GM12878 (cell line): ENCODE data around the gene NHSL1. TPM values are rescaled to one million over a fixed set of nuclear protein-coding genes. Genes with fewer than 3 reads are reported as not detected.

Experiments
- ATAC-seq: fragments of 200-7000 bp; cut with Tn5 transposase; 3 replicates; pipeline ENCODE4 v1.9.1; 2020; ENCODE audit warnings: mild to moderate bottlenecking, moderate library complexity
- BruUV-seq: library from RNA; stranded (reverse); fragments of 400-500 nt; replicated peaks from 2 replicates; lab custom pipeline; 2021; lab: Mats Ljungman, UMichigan
- CTCF ChIA-PET: fragments of 300-600 bp; sonication (Branson Sonifier 250); formaldehyde crosslinking; extraction: SDS; loops from one replicate; lab custom pipeline; 2021; ENCODE audit warnings: inconsistent platforms; lab: Yijun Ruan, JAX
- POLR2A ChIA-PET: fragments of 350-600 bp; formaldehyde crosslinking; extraction: SDS; loops from one replicate; lab custom pipeline; 2021; ENCODE audit warnings: inconsistent platforms; lab: Charles Lee
- RAD21 ChIA-PET: fragments of 300-600 bp; sonication (Branson Sonifier 250); formaldehyde crosslinking; loops from one replicate; lab custom pipeline; 2023; ENCODE audit warnings: antibody characterized with exemption; ENCODE audit not compliant: unreplicated experiment; lab: Charles Lee
- SMC1A ChIA-PET: fragments of 300-600 bp; sonication (Branson Sonifier 250); formaldehyde crosslinking; loops from one replicate; lab custom pipeline; 2023; ENCODE audit not compliant: unreplicated experiment, uncharacterized antibody; lab: Charles Lee
- DNase-seq: peaks from one replicate; pipeline ENCODE4 v3.0.0-alpha.2; 2011; ENCODE audit warnings: low read depth, low spot score
- FAIRE-seq: peaks from 3 replicates; lab custom pipeline; 2011; peaks lifted over from hg19 to GRCh38; lab: Jason Lieb, UNC
- H2AFZ ChIP-seq: 2 replicates; pipeline ENCODE4 v1.6.0; 2011; ENCODE audit warnings: low read depth, low read length, control low read depth; ENCODE audit not compliant: control insufficient read depth
- H3K27ac ChIP-seq: 2 replicates; pipeline ENCODE4 v1.5.1; 2011; ENCODE audit warnings: control low read depth; ENCODE audit not compliant: control insufficient read depth, insufficient read depth
- H3K27me3 ChIP-seq, 2 experiments: replicated peaks in 1 of 2; 2 replicates each; pipeline versions ENCODE4 v1.6.0 to v1.6.1; 2011; ENCODE audit warnings: low read length in 1 of 2; ENCODE audit not compliant: control insufficient read depth in 2 of 2, insufficient read depth in 2 of 2
- H3K36me3 ChIP-seq, 2 experiments: 2 replicates each; pipeline ENCODE4 v1.5.1; 2011; ENCODE audit warnings: low read length in 1 of 2; ENCODE audit not compliant: control insufficient read depth in 2 of 2, insufficient read depth in 2 of 2
- H3K4me1 ChIP-seq: 2 replicates; pipeline ENCODE4 v1.6.1; 2011; ENCODE audit warnings: mild to moderate bottlenecking, low read length, moderate library complexity, mixed read lengths; ENCODE audit not compliant: control insufficient read depth, insufficient read depth
- H3K4me2 ChIP-seq: 2 replicates; pipeline ENCODE4 v1.6.0; 2011; ENCODE audit warnings: control low read depth; ENCODE audit not compliant: control insufficient read depth, insufficient read depth
- H3K4me3 ChIP-seq: fragments of 200-600 bp; sonication (generic); 2 replicates; pipeline ENCODE4 v1.5.1; 2016
- H3K79me2 ChIP-seq: 2 replicates; pipeline ENCODE4 v1.6.0; 2011; ENCODE audit warnings: low read length; ENCODE audit not compliant: control insufficient read depth, insufficient read depth
- H3K9ac ChIP-seq: 2 replicates; pipeline ENCODE4 v1.8.0; 2011; ENCODE audit warnings: low read length, control low read depth, mixed read lengths; ENCODE audit not compliant: control insufficient read depth, insufficient read depth
- H3K9me3 ChIP-seq: replicated peaks from 3 replicates; pipeline ENCODE4 v1.5.1; 2011; ENCODE audit warnings: mild to moderate bottlenecking, low read length; ENCODE audit not compliant: control insufficient read depth, insufficient read depth
- H4K20me1 ChIP-seq: 2 replicates; pipeline ENCODE4 v1.6.0; 2011; ENCODE audit not compliant: control insufficient read depth, insufficient read depth
- CEBPZ ChIP-seq: fragments of 150-350 bp; IDR thresholded peaks from 2 replicates; pipeline ENCODE4 v1.6.1; 2016; ENCODE audit warnings: low read depth, low read length
- IRF3 ChIP-seq: fragments of 450-650 bp; IDR thresholded peaks from 2 replicates; pipeline ENCODE4 v1.6.1; 2014; ENCODE audit warnings: mild to moderate bottlenecking
- IRF5 ChIP-seq: fragments of 450-650 bp; IDR thresholded peaks from 2 replicates; pipeline ENCODE4 v1.6.1; 2017; ENCODE audit warnings: borderline replicate concordance
- MEF2B ChIP-seq: fragments of 450-650 bp; IDR thresholded peaks from 2 replicates; pipeline ENCODE4 v1.6.1; 2018; ENCODE audit warnings: mild to moderate bottlenecking, moderate library complexity; ENCODE audit not compliant: partially characterized antibody, poor library complexity, severe bottlenecking
- MTA2 ChIP-seq: fragments of 450-650 bp; IDR thresholded peaks from 2 replicates; pipeline ENCODE4 v1.6.1; 2016; ENCODE audit warnings: low read depth, mild to moderate bottlenecking, moderate library complexity
- MTA3 ChIP-seq: IDR thresholded peaks from 2 replicates; pipeline ENCODE4 v1.6.1; 2012; ENCODE audit warnings: low read length, inconsistent platforms, borderline replicate concordance
- RBBP5 ChIP-seq: fragments of 200-600 bp; sonication (generic); conservative IDR thresholded peaks from 2 replicates; pipeline ENCODE4 v1.6.1; 2016
- USF1 ChIP-seq: IDR thresholded peaks from 2 replicates; pipeline ENCODE4 v1.6.1; 2011; ENCODE audit warnings: borderline replicate concordance, low read depth, mild to moderate bottlenecking, moderate library complexity, mixed read lengths, low read length; ENCODE audit not compliant: insufficient read depth; ENCODE audit errors: extremely low read length
- ZBTB4 ChIP-seq: fragments of 450-650 bp; formaldehyde crosslinking; IDR thresholded peaks from 2 replicates; pipeline ENCODE4 v1.4.0; 2022; ENCODE audit warnings: mild to moderate bottlenecking, moderate library complexity
- WGBS: methylation state at CpG from one replicate; pipeline ENCODE4 v1.1.6; 2016; ENCODE audit warnings: low lambda C conversion rate; ENCODE audit not compliant: insufficient replicate concordance, insufficient coverage; ENCODE audit errors: missing lambda C conversion rate; 5-methylcytosine and 5-hydroxymethylcytosine counted together
- in situ Hi-C: fragments of 300-500 bp; cut with MboI; formaldehyde crosslinking; loops from 9 replicates; pipeline ENCODE4 v1.14.3; 2018; ENCODE audit warnings: mixed read lengths
- intact Hi-C: fragments of 100-400 bp; cut with micrococcal nuclease; formaldehyde crosslinking; loops from one replicate; pipeline ENCODE4 v1.14.2; 2022; ENCODE audit not compliant: unreplicated experiment
- polyA plus RNA-seq, 11 experiments: library from polyadenylated mRNA; depleted of rRNA in 4 of 11; unstranded in 6 of 11; stranded (reverse) in 5 of 11; fragments of >200 nt; fragmentation: Nextera tagmentation in 4 of 11; fragmentation: Illumina TruSeq in 1 of 11; extraction: Ambion mirVana in 4 of 11; extraction: Trizol in 1 of 11; gene quantifications; 1 replicate in 1 of 11; 2 replicates in 10 of 11; pipeline versions ENCODE4 v1.2.1 to v1.2.3, GENCODE V29; 2011 to 2016; ENCODE audit warnings: inconsistent platforms in 2 of 11, missing spikeins in 2 of 11, low read depth in 1 of 11
- total RNA-seq, 4 experiments: library from RNA; depleted of rRNA in 3 of 4; stranded (reverse); fragments of >200 nt in 3 of 4; fragmentation: Illumina TruSeq in 1 of 4; extraction: Trizol in 1 of 4; gene quantifications; 2 replicates each; pipeline versions ENCODE4 v1.2.1 to v1.2.3, GENCODE V29; 2013 to 2021

Gene NHSL1
- total and polyA plus RNA-seq, 10 of the 15 experiments (the other 5 are each of a cell fraction or from before 2014, with no cell fraction given) = 0.26 to 14.1 (median 0.90) TPM

GRCh38 chr6:138417493-138418117 is 81.7 kb downstream of the NHSL1 start (continued):
- TF ChIP-seq IRF5 (no peak), CEBPZ (no peak), IRF3 (no peak)

GRCh38 chr6:138416206-138416605 is 83.1 kb downstream of the NHSL1 start:
- FAIRE-seq = no peak
- WGBS = 100% methylated on average over 4 of the region's 4 CpGs
- no peak for ATAC-seq
- SMC1A ChIA-PET = no interaction called here
- intact Hi-C loops = no loop called here
- BruUV-seq = no TSS peak
- no peak overlapping the region for H3K4me2 ChIP-seq
- H3K79me2 ChIP-seq = no peaks in the 10 kb centered on the region
- H3K27me3 ChIP-seq = no peaks in the 10 kb centered on the region
- POLR2A ChIA-PET = no interaction called here
- H3K4me1 ChIP-seq = peaks cover 4% of the 10 kb centered on the region; the same call in 1 of the 2 replicates
- CTCF ChIA-PET = interaction anchor here (0.6 to 2.2 kb wide), 6 partner anchors 9 to 93 kb away, joined by 3 to 5 read pairs (median 4); no protein-coding TSS in a partner anchor
- RAD21 ChIA-PET = interaction anchor here (0.8 to 1.2 kb wide), 2 partner anchors 10 to 93 kb away, joined by 3 read pairs; no protein-coding TSS in a partner anchor
- H3K36me3 ChIP-seq = peaks cover 0 to 2% of the 10 kb centered on the region in 2 experiments; a peak in 1 of 4 replicates
- H3K27ac ChIP-seq = no peak overlapping the region
- no peak for DNase-seq
- H4K20me1 ChIP-seq = no peaks in the 10 kb centered on the region
- in situ Hi-C loops = no loop called here
- H3K9me3 ChIP-seq = no peaks in the 10 kb centered on the region; the same call in 2 of the 3 replicates
- H3K4me3 ChIP-seq = no peak overlapping the region
- no peak overlapping the region for H2AFZ ChIP-seq
- no peak overlapping the region for H3K9ac ChIP-seq
- TF ChIP-seq RBBP5 = no peak
- TF ChIP-seq MTA3 = no peak
- TF ChIP-seq MTA2 = no peak
- no peak for TF ChIP-seq MEF2B
- TF ChIP-seq ZBTB4 (CRISPR knock-in tag) = no peak
- no peak for TF ChIP-seq USF1
